T1000 (cell line): ENCODE measurements around the gene WNT3A.

Experiments used
- DNase-seq: peaks from one replicate; lab custom pipeline; 2025; ENCODE audit warnings: mixed read lengths; lab: John Stamatoyannopoulos, UW

The WNT3A gene

GRCh38 chr1:228084325-228084724 lies 77.5 kb downstream of the WNT3A start:
- DNase-seq = no peak

DNA sequence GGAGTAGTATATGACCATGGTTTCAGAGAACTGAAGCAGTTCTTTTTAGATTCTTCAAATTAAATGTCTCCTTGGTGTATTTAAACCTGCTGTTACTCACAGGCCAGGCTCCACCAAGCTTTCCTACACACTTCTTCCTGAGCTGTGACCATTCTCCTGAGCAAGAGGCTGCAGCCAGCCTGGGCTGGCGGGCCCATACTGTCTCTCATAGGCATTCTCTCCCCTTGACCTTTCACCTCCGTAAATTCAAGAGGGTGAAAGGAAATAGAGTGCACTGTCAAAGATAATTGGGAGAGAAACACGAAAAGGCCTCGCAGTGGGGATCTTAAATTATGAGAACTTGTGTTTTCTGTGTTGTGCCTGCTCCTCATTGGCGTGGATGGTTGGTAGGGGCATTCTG lies 78.0 kb downstream of the WNT3A start:
- no peak for DNase-seq

DNA sequence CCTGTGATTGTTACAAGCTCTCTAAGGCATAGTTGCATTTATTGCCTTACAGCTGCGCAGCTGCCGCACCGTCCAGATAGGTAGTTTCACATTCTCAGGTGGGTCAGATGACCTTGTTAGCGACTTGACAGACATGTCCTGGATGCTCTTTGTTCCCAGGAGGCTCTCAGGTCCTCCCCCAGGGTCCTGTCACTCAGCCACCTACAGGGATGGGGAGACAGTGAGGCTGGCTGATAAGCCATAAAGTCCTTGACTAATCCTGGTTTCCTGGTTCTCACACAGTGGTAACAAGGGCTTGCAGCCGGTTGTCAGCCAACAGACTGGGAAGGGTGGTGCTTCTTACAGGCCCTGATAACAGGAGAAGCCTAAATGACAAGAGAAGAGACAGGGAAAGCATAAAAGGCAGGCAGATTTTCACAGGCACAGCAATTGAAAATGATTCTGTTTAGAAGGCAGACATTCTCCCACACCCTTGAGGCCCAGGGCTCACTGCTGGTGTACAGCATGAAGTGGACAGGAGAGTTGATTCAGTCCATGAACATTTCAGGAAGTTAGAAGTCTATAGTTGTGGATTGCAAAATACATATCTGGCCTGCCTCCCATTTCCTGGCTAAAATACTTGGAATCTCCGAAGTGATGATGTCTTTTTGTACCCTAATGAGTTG lies 78.6 kb downstream of the WNT3A start:
- no peak for DNase-seq

GRCh38 chr1:228087771-228088251 lies 81.0 kb downstream of the WNT3A start:
- peak; percentile 66 for DNase-seq

DNA sequence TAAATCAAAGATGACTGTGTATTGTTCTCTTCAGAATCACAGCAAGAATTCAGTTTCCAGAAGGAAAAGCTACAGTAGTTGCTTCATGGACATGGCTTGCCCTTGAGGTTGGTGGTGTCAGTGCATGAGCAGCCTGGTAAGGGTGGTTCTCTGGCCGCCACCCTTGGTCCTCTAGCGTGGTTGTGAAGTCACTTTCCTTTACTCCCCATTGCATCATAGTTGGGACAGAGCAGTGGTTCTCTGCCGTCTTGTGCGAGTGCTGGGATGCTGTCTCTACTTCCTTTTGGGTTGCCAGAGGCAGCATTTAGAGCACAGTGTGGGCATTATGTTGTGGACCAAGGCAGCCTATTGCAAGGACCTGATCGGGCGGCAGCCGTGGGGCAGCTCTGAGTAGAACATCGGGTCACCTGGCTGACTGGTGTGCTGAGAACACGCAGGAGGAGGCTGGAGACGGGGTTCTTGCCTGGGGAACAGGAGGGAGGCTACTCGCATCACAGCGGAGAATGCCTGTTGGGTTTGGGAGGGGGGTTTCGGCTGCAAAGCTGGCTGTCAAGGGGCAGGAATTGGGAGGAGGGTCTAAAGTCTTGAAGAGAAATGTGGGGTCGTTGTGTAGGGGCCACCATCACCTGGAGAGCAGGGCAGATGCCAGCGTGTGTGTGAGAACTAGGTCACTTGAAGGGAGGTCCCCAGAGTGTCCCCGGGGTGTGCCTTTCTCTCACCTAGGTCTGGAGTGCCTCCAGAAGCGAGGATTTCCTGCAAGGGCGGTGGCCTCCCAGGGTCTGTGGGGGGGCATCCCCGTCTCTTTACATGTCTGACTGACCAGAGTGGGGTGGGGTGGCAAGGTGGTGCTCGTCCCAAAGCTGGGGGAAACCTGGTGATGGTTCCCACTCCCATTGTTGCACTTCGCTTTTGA lies 82.0 kb downstream of the WNT3A start:
- no peak for DNase-seq

- DNase-seq = no peak
These were observed 83.0 kb downstream of the WNT3A start for GRCh38 chr1:228089519-228090380.

DNA sequence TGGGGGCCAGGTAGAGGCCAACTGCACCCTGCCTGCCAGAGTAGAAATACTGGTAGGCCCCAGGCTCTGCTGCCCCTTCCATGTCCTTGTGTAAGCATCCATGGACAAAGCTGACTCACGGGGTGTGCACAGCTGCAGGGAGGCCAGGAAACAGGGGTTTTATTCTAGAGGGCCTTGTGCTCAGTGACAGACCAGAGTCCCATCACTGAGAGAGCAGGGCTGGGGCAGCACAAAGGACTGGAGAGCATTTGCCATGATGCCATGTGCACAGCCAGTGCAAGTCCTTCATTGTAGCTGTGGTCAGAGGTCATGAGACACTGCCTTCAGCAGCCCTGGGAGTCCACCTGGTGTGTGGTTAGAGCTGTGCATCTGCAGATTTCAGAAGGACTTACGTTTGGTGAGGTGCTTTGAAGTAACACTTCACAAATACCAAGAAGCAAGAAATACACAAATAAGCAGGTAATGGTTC lies 83.8 kb downstream of the WNT3A start:
- no peak for DNase-seq

- DNase-seq = no peak
These were observed 84.3 kb downstream of the WNT3A start for GRCh38 chr1:228091084-228091483.

GRCh38 chr1:228092342-228093049 lies 85.7 kb downstream of the WNT3A start:
- DNase-seq = no peak

DNA sequence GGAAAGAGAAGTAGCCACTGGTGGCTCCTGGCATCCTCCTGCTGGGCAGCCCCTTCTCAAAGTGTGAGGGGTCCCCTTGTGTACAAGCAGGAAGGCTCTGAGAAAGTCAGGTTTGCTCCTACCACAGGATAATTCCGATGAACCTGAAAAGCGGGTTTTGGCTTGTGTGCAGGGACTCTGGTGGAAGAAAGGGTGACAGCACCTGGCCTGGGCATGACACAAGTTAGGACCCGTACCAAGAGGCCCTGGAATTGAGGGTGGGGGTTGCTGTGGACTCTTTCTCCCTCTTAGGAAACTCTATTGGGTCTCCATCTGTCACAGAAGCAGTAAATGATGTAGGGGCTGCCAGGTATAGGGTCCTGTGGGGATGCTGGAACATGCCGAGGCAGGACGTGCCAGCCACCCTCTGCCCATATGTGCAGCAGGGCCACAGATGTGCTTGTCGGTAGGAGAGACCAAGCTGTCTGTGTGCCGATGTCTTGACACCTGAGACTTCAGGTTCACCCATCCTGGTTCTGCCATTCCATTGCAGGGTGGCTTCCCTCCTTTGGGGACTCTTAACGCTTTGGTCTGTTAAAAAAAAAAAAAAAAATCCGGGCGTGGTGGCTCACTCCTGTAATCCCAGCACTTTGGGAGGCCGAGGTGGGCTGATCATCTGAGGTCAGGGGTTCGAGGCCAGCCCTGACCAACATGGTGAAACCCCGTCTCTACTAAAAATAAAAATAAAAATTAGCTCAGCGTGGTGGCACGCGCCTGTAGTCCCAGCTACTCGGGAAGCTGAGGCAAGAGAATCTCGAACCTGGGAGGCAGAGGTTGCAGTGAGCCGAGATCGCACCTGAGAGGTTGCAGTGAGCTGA lies 86.5 kb downstream of the WNT3A start:
- DNase-seq = no peak

DNA sequence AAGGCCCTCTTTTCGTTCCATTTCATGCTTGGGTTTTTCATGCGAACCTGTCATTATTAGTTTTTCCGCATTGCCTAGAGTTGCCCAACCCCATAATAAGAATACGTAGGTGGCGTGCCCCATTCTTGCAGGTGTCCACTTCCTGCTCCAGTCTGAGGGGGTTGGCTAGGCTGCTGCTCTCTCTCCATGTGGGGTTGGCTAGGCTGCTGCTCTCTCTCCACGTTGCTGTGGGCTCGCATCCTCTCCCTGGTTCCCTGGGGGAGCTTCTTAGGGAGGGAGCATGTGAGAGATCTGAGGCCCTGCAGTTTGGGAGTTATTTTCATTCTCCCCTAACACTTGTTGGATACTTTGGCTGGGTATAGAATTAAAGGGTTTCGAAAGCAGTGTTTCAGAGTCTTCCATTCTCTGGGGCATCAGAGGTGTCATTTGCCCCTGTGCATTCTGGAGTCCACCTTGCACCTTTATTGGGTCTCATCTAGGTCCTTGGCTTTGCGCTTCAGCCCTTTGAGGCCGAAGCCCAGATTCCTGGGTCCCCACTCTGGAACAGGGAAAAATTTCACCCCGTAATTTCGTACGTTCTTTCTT lies 87.7 kb downstream of the WNT3A start:
- no peak for DNase-seq

DNA sequence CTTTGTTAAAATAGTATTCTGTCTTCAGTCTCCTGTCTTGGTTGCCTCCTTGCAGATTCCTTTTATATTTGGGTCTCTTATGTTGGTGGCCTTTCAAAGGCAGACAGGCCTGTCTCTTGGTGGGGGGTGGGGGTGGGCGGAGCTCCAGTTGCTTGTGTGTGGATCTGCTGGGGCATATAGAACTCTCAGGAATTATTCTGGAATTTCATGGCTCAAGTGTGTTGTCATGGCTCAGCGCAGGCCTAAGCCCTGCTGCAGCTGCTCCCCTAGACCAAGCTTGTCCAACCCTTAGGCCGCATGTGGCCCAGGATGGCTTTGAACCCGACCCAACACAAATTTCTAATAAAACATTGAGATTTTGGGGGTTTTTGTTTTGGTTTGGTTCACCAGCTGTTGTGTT lies 88.4 kb downstream of the WNT3A start:
- no peak for DNase-seq

- no peak for DNase-seq
These were observed 89.1 kb downstream of the WNT3A start for GRCh38 chr1:228095938-228096337.

- DNase-seq = no peak
These were observed 89.9 kb downstream of the WNT3A start for GRCh38 chr1:228096416-228097332.

DNA sequence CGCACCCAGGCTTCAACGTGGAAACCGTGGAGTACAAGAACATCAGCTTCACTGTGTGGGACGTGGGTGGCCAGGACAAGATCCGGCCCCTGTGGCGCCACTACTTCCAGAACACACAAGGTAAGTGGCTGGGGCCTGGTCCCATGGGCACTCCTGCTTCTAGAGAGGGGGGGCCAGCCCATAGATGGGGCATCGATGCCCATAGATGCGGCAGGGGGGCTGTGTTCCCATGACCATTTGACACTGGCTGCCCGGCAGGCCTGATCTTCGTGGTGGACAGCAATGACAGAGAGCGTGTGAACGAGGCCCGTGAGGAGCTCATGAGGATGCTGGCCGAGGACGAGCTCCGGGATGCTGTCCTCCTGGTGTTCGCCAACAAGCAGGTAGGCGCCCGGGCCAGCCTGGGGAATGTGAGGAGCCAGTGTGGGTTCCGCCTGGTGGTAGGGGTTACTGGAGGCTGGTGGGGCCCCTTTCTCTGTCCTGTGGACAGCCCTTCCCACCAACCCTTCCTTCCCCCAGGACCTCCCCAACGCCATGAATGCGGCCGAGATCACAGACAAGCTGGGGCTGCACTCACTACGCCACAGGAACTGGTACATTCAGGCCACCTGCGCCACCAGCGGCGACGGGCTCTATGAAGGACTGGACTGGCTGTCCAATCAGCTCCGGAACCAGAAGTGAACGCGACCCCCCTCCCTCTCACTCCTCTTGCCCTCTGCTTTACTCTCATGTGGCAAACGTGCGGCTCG lies 90.7 kb downstream of the WNT3A start:
- DNase-seq = no peak

DNA sequence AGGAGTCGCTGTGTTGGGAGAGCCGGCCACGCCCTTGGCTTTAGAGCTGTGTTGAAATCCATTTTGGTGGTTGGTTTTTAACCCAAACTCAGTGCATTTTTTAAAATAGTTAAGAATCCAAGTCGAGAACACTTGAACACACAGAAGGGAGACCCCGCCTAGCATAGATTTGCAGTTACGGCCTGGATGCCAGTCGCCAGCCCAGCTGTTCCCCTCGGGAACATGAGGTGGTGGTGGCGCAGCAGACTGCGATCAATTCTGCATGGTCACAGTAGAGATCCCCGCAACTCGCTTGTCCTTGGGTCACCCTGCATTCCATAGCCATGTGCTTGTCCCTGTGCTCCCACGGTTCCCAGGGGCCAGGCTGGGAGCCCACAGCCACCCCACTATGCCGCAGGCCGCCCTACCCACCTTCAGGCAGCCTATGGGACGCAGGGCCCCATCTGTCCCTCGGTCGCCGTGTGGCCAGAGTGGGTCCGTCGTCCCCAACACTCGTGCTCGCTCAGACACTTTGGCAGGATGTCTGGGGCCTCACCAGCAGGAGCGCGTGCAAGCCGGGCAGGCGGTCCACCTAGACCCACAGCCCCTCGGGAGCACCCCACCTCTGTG lies 91.6 kb downstream of the WNT3A start:
- DNase-seq = no peak

GRCh38 chr1:228099331-228099732 lies 92.5 kb downstream of the WNT3A start:
- DNase-seq = no peak
